CD14-positive monocyte (primary cell): Measurements from ENCODE around the gene RHOF. TPM values are rescaled to one million over a fixed set of nuclear protein-coding genes. Genes with fewer than 3 reads are reported as not detected.
A peak's percentile ranks its signal among the peaks of the same experiment; 100 is the strongest.

Experiments
- DNase-seq, 3 donors: peaks; one replicate each; pipeline ENCODE4 v3.0.0-alpha.2; 2011 to 2022
- H2AFZ ChIP-seq: 2 replicates; pipeline ENCODE4 v1.6.0; 2012; ENCODE audit warnings: mild to moderate bottlenecking, low read depth, low read length, inconsistent platforms; ENCODE audit not compliant: insufficient read depth, poor library complexity, severe bottlenecking
- H3K27ac ChIP-seq, 2 donors: 1 replicate in 1 of 2; 2 replicates in 1 of 2; pipeline ENCODE4 v1.5.1; 2012 to 2013; ENCODE audit warnings: low read length in 2 of 2, control low read depth in 1 of 2, inconsistent platforms in 1 of 2, low read depth in 1 of 2, mild to moderate bottlenecking in 1 of 2
- H3K27me3 ChIP-seq, 2 donors: one replicate each; pipeline versions ENCODE4 v1.6.0 to v1.6.1; 2011 to 2013; ENCODE audit warnings: low read length in 2 of 2; ENCODE audit not compliant: control insufficient read depth in 2 of 2, insufficient read depth in 2 of 2
- H3K36me3 ChIP-seq, 2 donors: replicated peaks in 1 of 2; 1 replicate in 1 of 2; 2 replicates in 1 of 2; pipeline versions ENCODE4 v1.5.1 to v1.6.1; 2012 to 2013; ENCODE audit warnings: low read length in 2 of 2, control low read depth in 1 of 2, inconsistent platforms in 1 of 2, mild to moderate bottlenecking in 1 of 2; ENCODE audit not compliant: insufficient read depth in 2 of 2, control insufficient read depth in 1 of 2
- H3K4me1 ChIP-seq, 2 donors: 1 replicate in 1 of 2; 2 replicates in 1 of 2; pipeline versions ENCODE4 v1.5.1 to v1.6.1; 2012 to 2013; ENCODE audit warnings: low read length in 2 of 2, control low read depth in 1 of 2, inconsistent platforms in 1 of 2, mild to moderate bottlenecking in 1 of 2, moderate library complexity in 1 of 2; ENCODE audit not compliant: insufficient read depth in 2 of 2, control insufficient read depth in 1 of 2
- H3K4me2 ChIP-seq: replicated peaks from 2 replicates; pipeline ENCODE3; 2012; ENCODE audit warnings: low read length, moderate library complexity, mild to moderate bottlenecking; ENCODE audit not compliant: poor library complexity, severe bottlenecking; ENCODE audit errors: extremely low read depth
- H3K4me3 ChIP-seq, 3 experiments: fragments of 200-600 bp in 1 of 3; sonication (generic) in 1 of 3; replicated peaks in 1 of 3; 1 replicate in 2 of 3; 2 replicates in 1 of 3; pipeline ENCODE4 v1.5.1; 2011 to 2013; ENCODE audit warnings: low read length in 3 of 3, mild to moderate bottlenecking in 3 of 3, control low read depth in 2 of 3, low read depth in 2 of 3, inconsistent platforms in 1 of 3, moderate library complexity in 1 of 3
- H3K79me2 ChIP-seq: 2 replicates; pipeline ENCODE4 v1.6.0; 2012; ENCODE audit warnings: mild to moderate bottlenecking, control low read depth, inconsistent platforms, low read length, moderate library complexity; ENCODE audit not compliant: insufficient read depth
- H3K9ac ChIP-seq: 2 replicates; pipeline ENCODE4 v1.6.0; 2017; ENCODE audit warnings: low read length, mild to moderate bottlenecking; ENCODE audit not compliant: insufficient read depth, poor library complexity, severe bottlenecking
- H3K9me3 ChIP-seq, 2 donors: replicated peaks in 1 of 2; 1 replicate in 1 of 2; 2 replicates in 1 of 2; pipeline versions ENCODE4 v1.5.1 to v1.6.1; 2012 to 2013; ENCODE audit warnings: low read length in 2 of 2, control low read depth in 1 of 2; ENCODE audit not compliant: control insufficient read depth in 1 of 2, insufficient read depth in 1 of 2
- H4K20me1 ChIP-seq: 2 replicates; pipeline ENCODE4 v1.6.0; 2012; ENCODE audit warnings: mild to moderate bottlenecking, low read length, control low read depth, moderate library complexity; ENCODE audit not compliant: insufficient read depth
- H3K27ac Mint-ChIP-seq, 7 donors: one replicate each; pipeline ENCODE4 v1.8.0; 2020; ENCODE audit warnings: mild to moderate bottlenecking in 7 of 7, mixed read lengths in 7 of 7, moderate library complexity in 6 of 7, inconsistent platforms in 2 of 7
- H3K27me3 Mint-ChIP-seq, 3 donors: one replicate each; pipeline ENCODE4 v1.8.0; 2021 to 2022; ENCODE audit warnings: low read depth in 3 of 3, mild to moderate bottlenecking in 3 of 3, mixed read lengths in 3 of 3, moderate library complexity in 3 of 3, inconsistent platforms in 1 of 3
- H3K36me3 Mint-ChIP-seq, 2 donors: one replicate each; pipeline ENCODE4 v1.8.0; 2020; ENCODE audit warnings: mixed read lengths in 2 of 2, inconsistent platforms in 1 of 2, mild to moderate bottlenecking in 1 of 2
- H3K4me1 Mint-ChIP-seq: one replicate; pipeline ENCODE4 v1.8.0; 2020; ENCODE audit warnings: mild to moderate bottlenecking, mixed read lengths
- H3K4me3 Mint-ChIP-seq, 2 donors: one replicate each; pipeline ENCODE4 v1.8.0; 2020; ENCODE audit warnings: mild to moderate bottlenecking in 2 of 2, mixed read lengths in 2 of 2, moderate library complexity in 1 of 2
- H3K9me3 Mint-ChIP-seq, 7 donors: one replicate each; pipeline ENCODE4 v1.8.0; 2020 to 2022; ENCODE audit warnings: mixed read lengths in 7 of 7, mild to moderate bottlenecking in 6 of 7, moderate library complexity in 6 of 7, inconsistent platforms in 2 of 7
- CTCF ChIP-seq: fragments of 200-600 bp; IDR thresholded peaks from one replicate; pipeline ENCODE4 v1.8.0; 2022; ENCODE audit warnings: antibody characterized with exemption, mild to moderate bottlenecking
- whole genome bisulfite sequencing: methylation state at CpG from one replicate; pipeline ENCODE4 v1.1.5; 2013; ENCODE audit warnings: missing lambda C conversion rate; ENCODE audit not compliant: insufficient coverage; 5-methylcytosine and 5-hydroxymethylcytosine counted together
- intact Hi-C, 2 donors: fragments of 100-400 bp; cut with micrococcal nuclease; formaldehyde crosslinking; loops; one replicate each; pipeline versions ENCODE4 v1.15.0 to v1.15.1; 2023
- polyA plus RNA-seq, 3 donors: library from polyadenylated mRNA; depleted of rRNA in 1 of 3; unstranded in 2 of 3; stranded (reverse) in 1 of 3; fragments of 300-500 nt in 2 of 3; fragments of >200 nt in 1 of 3; fragmentation: Illumina TruSeq in 2 of 3; gene quantifications; 1 replicate in 2 of 3; 2 replicates in 1 of 3; pipeline ENCODE4 v1.2.3, GENCODE V29; 2012 to 2021

RHOF gene
- polyA plus RNA-seq, 3 donors, result 7.1 to 25.9 (median 13.6) TPM

DNA sequence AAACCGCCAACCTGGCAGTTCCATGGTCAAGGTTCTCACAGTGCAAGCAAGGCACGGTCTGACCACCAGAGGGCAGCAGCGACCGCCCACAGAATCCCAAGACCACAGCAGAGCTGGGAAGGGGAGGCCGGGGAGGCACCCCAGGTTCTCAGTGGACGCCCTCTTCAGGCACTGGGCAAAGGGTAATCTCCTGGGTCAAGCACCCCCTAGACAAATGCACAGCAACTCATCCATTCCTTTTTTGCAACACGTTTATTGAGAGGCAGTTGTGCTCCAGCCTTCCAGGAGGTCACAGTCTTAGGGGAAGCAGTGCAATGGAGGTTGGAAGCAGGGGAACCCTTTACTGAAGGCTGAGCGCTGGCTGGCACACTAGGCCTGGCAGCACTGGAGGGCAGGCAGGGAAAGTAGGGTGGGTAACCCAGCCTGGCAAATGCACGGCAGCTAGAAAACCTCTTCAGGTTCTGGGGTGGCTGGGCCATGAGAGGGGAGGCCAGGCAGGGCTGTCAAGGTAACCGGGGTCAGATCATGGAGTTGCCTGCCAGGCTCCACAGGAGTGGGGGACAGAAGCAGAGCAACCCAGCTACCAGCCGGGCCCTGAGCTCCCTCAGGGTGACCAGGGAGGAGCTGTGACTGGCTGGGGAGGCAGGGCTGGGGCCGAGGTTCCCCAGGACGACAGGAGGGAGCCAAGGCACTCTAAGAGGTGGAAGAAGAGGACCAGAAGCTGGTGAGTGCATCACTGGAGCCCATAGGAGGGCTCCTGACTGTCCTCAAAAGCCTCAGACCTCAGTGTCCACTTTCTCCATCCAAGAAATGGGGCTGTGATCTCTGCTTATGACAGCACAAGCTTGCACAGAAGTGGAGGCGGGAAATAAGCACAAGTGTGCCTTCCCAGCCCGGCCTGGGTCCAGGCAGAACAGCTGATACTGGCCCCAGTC is 1.8 kb upstream of the RHOF start:
- peak overlapping the region; percentile 88 to 98 (median 93) for H3K27ac Mint-ChIP-seq
- peak overlapping the region; percentile 81 to 89 for H3K4me3 Mint-ChIP-seq
- DNase-seq, result peak; percentile 85 to 88 (median 85)
- Histone ChIP-seq H2AFZ (peak overlapping the region; percentile 85), H3K36me3 (peaks cover 28 to 30% of the 10 kb centered on the region in 2 donors), H3K27ac (peak overlapping the region; percentile 49 to 59), H3K79me2 (peaks cover 72% of the 10 kb centered on the region), H3K27me3 (no peaks in the 10 kb centered on the region), H3K9me3 (no peaks in the 10 kb centered on the region), H3K4me3 (peak overlapping the region in 1 of 3 experiments; percentile 82), H3K9ac (peak overlapping the region; percentile 45), H3K4me1 (peaks cover 79 to 89% of the 10 kb centered on the region in 2 donors), H4K20me1 (peaks cover 59% of the 10 kb centered on the region), H3K4me2 (peak overlapping the region; percentile 90)
- peak; percentile 63 for TF ChIP-seq CTCF
- H3K27me3 Mint-ChIP-seq, result peaks cover 0 to 2% (median 0%) of the 10 kb centered on the region in 3 donors
- peaks cover 27 to 44% of the 10 kb centered on the region in 2 donors for H3K36me3 Mint-ChIP-seq
- WGBS, result 50% methylated on average over 14 of the region's 15 CpGs
- peaks cover 60% of the 10 kb centered on the region for H3K4me1 Mint-ChIP-seq
- H3K9me3 Mint-ChIP-seq, result peaks cover 0 to 3% (median 0%) of the 10 kb centered on the region in 7 donors
- intact Hi-C loops, result loop anchor here (1.0 to 10.0 kb wide), 5 partner anchors 8 to 290 kb away; partner anchors contain the start of gene PSMD9 (in 2 of the 2)

- peak overlapping the region; percentile 45 for H3K9ac ChIP-seq
- TF ChIP-seq CTCF, result peak; percentile 63
- Mint-ChIP-seq H3K36me3 (peaks cover 27 to 44% of the 10 kb centered on the region in 2 donors), H3K4me3 (peak overlapping the region; percentile 81 to 89), H3K27me3 (peaks cover 0 to 2% (median 0%) of the 10 kb centered on the region in 3 donors), H3K4me1 (peaks cover 66% of the 10 kb centered on the region), H3K27ac (peak overlapping the region; percentile 88 to 98 (median 93)), H3K9me3 (peaks cover 0 to 3% (median 0%) of the 10 kb centered on the region in 7 donors)
- peaks cover 53% of the 10 kb centered on the region for H4K20me1 ChIP-seq
- H3K9me3 ChIP-seq, result no peaks in the 10 kb centered on the region
- peak overlapping the region; percentile 85 for H2AFZ ChIP-seq
- H3K4me2 ChIP-seq, result peak overlapping the region; percentile 90
- peaks cover 85 to 97% of the 10 kb centered on the region in 2 donors for H3K4me1 ChIP-seq
- H3K79me2 ChIP-seq, result peaks cover 65% of the 10 kb centered on the region
- intact Hi-C loops, result loop anchor here (1.0 to 10.0 kb wide), 10 partner anchors 9 to 290 kb away; partner anchors contain the start of genes PSMD9 (in 2 of the 2) and ORAI1 (in 1 of the 2)
- H3K4me3 ChIP-seq, result peak overlapping the region in 2 of 3 experiments; percentile 8 to 82
- 2% methylated on average over 10 of the region's 13 CpGs for WGBS
- H3K36me3 ChIP-seq, result peaks cover 28 to 30% of the 10 kb centered on the region in 2 donors
- H3K27me3 ChIP-seq, result no peaks in the 10 kb centered on the region
- peak overlapping the region; percentile 49 to 59 for H3K27ac ChIP-seq
- DNase-seq, result peak in 1 of 3 donors; percentile 55
These were observed 1.1 kb upstream of the RHOF start for GRCh38 chr12:121794534-121795033.
